ENCODE results near the gene ATP5IF1. TPM values are rescaled to one million over a fixed set of nuclear protein-coding genes. Genes with fewer than 3 reads are reported as not detected.

The ATP5IF1 gene
- total and polyA plus RNA-seq, 10 of the 15 experiments (the other 5 are each of a cell fraction or from before 2014, with no cell fraction given) = 253 to 1,210 (median 418) TPM

GRCh38 chr1:28240024-28240423 is 4.1 kb downstream of the ATP5IF1 start (continued):
- TF ChIP-seq TBL1XR1 (IDR thresholded peaks at IDR 0.05; ENCODE audit: low read depth, low read length) (no peak), CREB1 (IDR thresholded peaks at IDR 0.05; ENCODE audit: low read depth) (no peak)

- POLR2A ChIA-PET = interaction anchor here (0.7 to 1.1 kb wide), 3 partner anchors 45 to 129 kb away, joined by 3 to 8 read pairs (median 6); no protein-coding TSS in a partner anchor
- H3K4me1 ChIP-seq (ENCODE audit: control insufficient read depth, insufficient read depth, low read length) = peaks cover 40% of the 10 kb centered on the region
- H3K36me3 ChIP-seq (ENCODE audit: control insufficient read depth in 2 of 2, insufficient read depth in 2 of 2, low read length in 1 of 2) = peaks cover 0 to 3% of the 10 kb centered on the region in 2 experiments; a peak in 2 of 4 replicates
- WGBS (ENCODE audit: insufficient coverage, insufficient replicate concordance, low lambda C conversion rate, missing lambda C conversion rate) = 88% methylated on average over 10 of the region's 10 CpGs
- TF ChIP-seq CBX3 (IDR thresholded peaks at IDR 0.05; ENCODE audit: borderline replicate concordance, low read depth) (no peak), SMAD5 (IDR thresholded peaks at IDR 0.05; ENCODE audit: low read depth) (no peak), MXI1 (IDR thresholded peaks at IDR 0.05; ENCODE audit: low read depth, low read length) (no peak), SREBF1 (IDR thresholded peaks at IDR 0.05; ENCODE audit: low read length) (no peak), REST (IDR thresholded peaks at IDR 0.05; ENCODE audit: low read depth, low read length) (no peak), MTA3 (IDR thresholded peaks at IDR 0.05; ENCODE audit: borderline replicate concordance, low read length) (0 out of 2 replicates have a peak, but pooled peaks have one; percentile 20), CEBPZ (IDR thresholded peaks at IDR 0.05; ENCODE audit: low read depth, low read length) (no peak), NR2C2 (IDR thresholded peaks at IDR 0.05; ENCODE audit: borderline replicate concordance, control insufficient read depth, insufficient read length, low read depth) (no peak), DPF2 (IDR thresholded peaks at IDR 0.05) (no peak), RAD51 (IDR thresholded peaks at IDR 0.05) (peak; percentile 49; the same call in 1 of the 2 replicates)
- no peaks in the 10 kb centered on the region for H3K9me3 ChIP-seq (replicated peaks; ENCODE audit: control insufficient read depth, insufficient read depth, low read length)
- intact Hi-C loops (cut with micrococcal nuclease; ENCODE audit: unreplicated experiment) (loop anchor here (10.0 kb wide), 2 partner anchors 367 to 467 kb away; partner anchors contain the start of genes STX12 and THEMIS2), in situ Hi-C loops (cut with MboI) (no loop called here)
- no peaks in the 10 kb centered on the region for H3K27me3 ChIP-seq (replicated peaks in 1 of 2; ENCODE audit: control insufficient read depth in 2 of 2, insufficient read depth in 2 of 2, low read length in 1 of 2)
- peaks cover 24% of the 10 kb centered on the region for H3K79me2 ChIP-seq (ENCODE audit: control insufficient read depth, insufficient read depth, low read length)
- peak overlapping the region; percentile 53 for H3K4me2 ChIP-seq (ENCODE audit: control insufficient read depth, insufficient read depth)
- DNase-seq (ENCODE audit: low read depth, low spot score) (no peak), FAIRE-seq (no peak), ATAC-seq (no peak)
- H3K4me3 ChIP-seq = peak overlapping the region; percentile 15; the same call in 1 of the 2 replicates
- H2AFZ ChIP-seq (ENCODE audit: control insufficient read depth, low read depth, low read length) = peak overlapping the region; percentile 43; the same call in 1 of the 2 replicates
- peak overlapping the region; percentile 54 for H3K27ac ChIP-seq (ENCODE audit: control insufficient read depth, insufficient read depth)
- H3K9ac ChIP-seq (ENCODE audit: control insufficient read depth, insufficient read depth, low read length) = no peak overlapping the region
- SMC1A ChIA-PET (ENCODE audit: uncharacterized antibody, unreplicated experiment) = interaction anchor here (9.7 kb wide), 1 partner anchor 7 kb away, joined by 84 read pairs; the partner anchor contains the start of genes ATP5IF1 and DNAJC8
- no TSS peak for BruUV-seq (replicated peaks)
- H4K20me1 ChIP-seq (ENCODE audit: control insufficient read depth, insufficient read depth) = no peaks in the 10 kb centered on the region
- CTCF ChIA-PET = interaction anchor here (0.6 kb wide), 1 partner anchor 55 kb away, joined by 3 read pairs; no protein-coding TSS in a partner anchor
- RAD21 ChIA-PET (ENCODE audit: unreplicated experiment) = interaction anchor here (0.7 kb wide), 1 partner anchor 9 kb away, joined by 3 read pairs; no protein-coding TSS in a partner anchor
These were observed 5.8 kb downstream of the ATP5IF1 start for GRCh38 chr1:28241638-28242241.
